Panc1 (cell line): ENCODE results near the gene SCD5.

Experiments used
- CTCF ChIP-seq: fragments of 450-650 bp; IDR thresholded peaks from 2 replicates; pipeline ENCODE4 v1.5.1; 2017; ENCODE audit warnings: mild to moderate bottlenecking
- REST ChIP-seq, 2 experiments: IDR thresholded peaks; 2 replicates each; pipeline ENCODE4 v1.6.1; 2011 to 2012; ENCODE audit warnings: low read depth in 2 of 2, control low read depth in 1 of 2, low read length in 1 of 2, mild to moderate bottlenecking in 1 of 2, moderate library complexity in 1 of 2; ENCODE audit not compliant: insufficient read depth in 1 of 2
- SIN3A ChIP-seq: IDR thresholded peaks from 2 replicates; pipeline ENCODE4 v1.6.1; 2012; ENCODE audit warnings: low read depth, mild to moderate bottlenecking, low read length, moderate library complexity, borderline replicate concordance; ENCODE audit not compliant: insufficient read depth
- TCF7L2 ChIP-seq: IDR thresholded peaks from 2 replicates; pipeline ENCODE4 v1.6.1; 2011; ENCODE audit warnings: mild to moderate bottlenecking, low read depth, low read length, inconsistent platforms

- TF ChIP-seq CTCF, result no peak
- no peak for TF ChIP-seq SIN3A
- no peak for TF ChIP-seq TCF7L2
- TF ChIP-seq REST (IDR thresholded peaks at IDR 0.05; ENCODE audit: insufficient read depth in 1 of 2, low read depth in 2 of 2, low read length in 1 of 2), result no peak
Measured at GRCh38 chr4:82694892-82695291, 103.7 kb downstream of the SCD5 start.
